DOHH2 (cell line): ENCODE measurements around the gene SIGLEC7.

Experiments used
- CTCF ChIP-seq: fragments of 200-600 bp; sonication (generic); IDR thresholded peaks from one replicate; pipeline ENCODE4 v1.5.1; 2014; ENCODE audit warnings: antibody characterized with exemption, mild to moderate bottlenecking, low read depth, low read length; ENCODE audit not compliant: poor library complexity, severe bottlenecking
- EZH2phosphoT487 ChIP-seq: fragments of 200-600 bp; sonication (generic); IDR thresholded peaks from 2 replicates; pipeline ENCODE4 v1.6.1; 2017; ENCODE audit warnings: borderline replicate concordance, mild to moderate bottlenecking, antibody characterized with exemption, low read length, moderate library complexity, mixed read lengths

- TF ChIP-seq CTCF (peak; percentile 90), EZH2phosphoT487 (no peak)
These were observed 16.5 kb downstream of the SIGLEC7 start for GRCh38 chr19:51158474-51159129.
